HG03175 (cell line): Measurements from ENCODE around the gene COL8A1.
A peak's percentile ranks its signal among the peaks of the same experiment; 100 is the strongest.

ENCODE experiments used
- ATAC-seq: cut with Tn5 transposase; IDR thresholded peaks from one replicate; pipeline ENCODE4 v1.9.1; 2021; ENCODE audit warnings: mild to moderate bottlenecking, moderate library complexity; ENCODE audit not compliant: unreplicated experiment

The COL8A1 gene

GRCh38 chr3:99637368-99638111 lies 854 bp upstream of the COL8A1 start:
- ATAC-seq = no peak

GRCh38 chr3:99639579-99639978 lies 1.2 kb downstream of the COL8A1 start:
- ATAC-seq = no peak

GRCh38 chr3:99640214-99640851 lies 1.9 kb downstream of the COL8A1 start:
- no peak for ATAC-seq

GRCh38 chr3:99641480-99641879 lies 3.1 kb downstream of the COL8A1 start:
- ATAC-seq = no peak

GRCh38 chr3:99641982-99642381 lies 3.6 kb downstream of the COL8A1 start:
- ATAC-seq = no peak

GRCh38 chr3:99644017-99644416 lies 5.6 kb downstream of the COL8A1 start:
- no peak for ATAC-seq

- no peak for ATAC-seq
Observed at GRCh38 chr3:99644746-99645145, 6.4 kb downstream of the COL8A1 start.

- no peak for ATAC-seq
Observed at GRCh38 chr3:99645277-99646106, 7.1 kb downstream of the COL8A1 start.

- ATAC-seq = no peak
Observed at GRCh38 chr3:99646107-99646435, 7.7 kb downstream of the COL8A1 start.

GRCh38 chr3:99647081-99647480 lies 8.7 kb downstream of the COL8A1 start:
- no peak for ATAC-seq

GRCh38 chr3:99648101-99648500 lies 9.7 kb downstream of the COL8A1 start:
- peak; percentile 55 for ATAC-seq

- no peak for ATAC-seq
Observed at GRCh38 chr3:99648516-99648915, 10.1 kb downstream of the COL8A1 start.

- no peak for ATAC-seq
Observed at GRCh38 chr3:99651531-99651930, 13.1 kb downstream of the COL8A1 start.

GRCh38 chr3:99656624-99657023 lies 18.2 kb downstream of the COL8A1 start:
- ATAC-seq = no peak

GRCh38 chr3:99658274-99658673 lies 19.9 kb downstream of the COL8A1 start:
- no peak for ATAC-seq

GRCh38 chr3:99659032-99659431 lies 20.6 kb downstream of the COL8A1 start:
- no peak for ATAC-seq

GRCh38 chr3:99659951-99660350 lies 21.6 kb downstream of the COL8A1 start:
- ATAC-seq = no peak

GRCh38 chr3:99662838-99663570 lies 24.6 kb downstream of the COL8A1 start:
- ATAC-seq = no peak

- ATAC-seq = no peak
Observed at GRCh38 chr3:99663977-99664376, 25.6 kb downstream of the COL8A1 start.

GRCh38 chr3:99665017-99665416 lies 26.6 kb downstream of the COL8A1 start:
- no peak for ATAC-seq

- no peak for ATAC-seq
Observed at GRCh38 chr3:99666201-99666600, 27.8 kb downstream of the COL8A1 start.
